SK-N-SH treated with all-trans-retinoic acid at 6 μM for 48 hours (cell line): ENCODE results near the gene CYP27B1.

Source experiments
- ATAC-seq: fragments of 200-7000 bp; cut with Tn5 transposase; 3 replicates; pipeline ENCODE4 v1.9.1; 2020; ENCODE audit warnings: mild to moderate bottlenecking, moderate library complexity
- ARNTL ChIP-seq: fragments of 450-650 bp; formaldehyde crosslinking; IDR thresholded peaks from 2 replicates; pipeline ENCODE4 v1.5.0; 2020; ENCODE audit warnings: low read depth, mild to moderate bottlenecking, moderate library complexity, borderline replicate concordance
- BACH2 ChIP-seq: fragments of 250-450 bp; sonication (Bioruptor Pico); IDR thresholded peaks from 2 replicates; pipeline ENCODE4 v1.9.0; 2021; ENCODE audit warnings: mild to moderate bottlenecking, borderline replicate concordance
- CREB5 ChIP-seq: fragments of 250-450 bp; sonication (Bioruptor Pico); IDR thresholded peaks from 2 replicates; pipeline ENCODE4 v1.5.1; 2020; ENCODE audit warnings: low read depth, mild to moderate bottlenecking, moderate library complexity
- CSDC2 ChIP-seq: fragments of 250-450 bp; sonication (Bioruptor Pico); IDR thresholded peaks from 2 replicates; pipeline ENCODE4 v1.5.0; 2020; ENCODE audit warnings: mild to moderate bottlenecking, moderate library complexity
- GLIS3 ChIP-seq: fragments of 250-450 bp; sonication (Bioruptor Pico); IDR thresholded peaks from 2 replicates; pipeline ENCODE4 v1.5.0; 2020; ENCODE audit warnings: mild to moderate bottlenecking, moderate library complexity
- ISL1 ChIP-seq: fragments of 250-450 bp; sonication (Bioruptor Pico); IDR thresholded peaks from 2 replicates; pipeline ENCODE4 v2.1.2; 2022; ENCODE audit warnings: mild to moderate bottlenecking, moderate library complexity
- OSR1 ChIP-seq: fragments of 250-450 bp; sonication (Bioruptor Pico); IDR thresholded peaks from 2 replicates; pipeline ENCODE4 v1.8.0; 2022; ENCODE audit warnings: moderate library complexity, mild to moderate bottlenecking, inconsistent platforms
- PATZ1 ChIP-seq: fragments of 250-450 bp; sonication (Bioruptor Pico); IDR thresholded peaks from 2 replicates; pipeline ENCODE4 v1.8.0; 2020; ENCODE audit warnings: mild to moderate bottlenecking, moderate library complexity, borderline replicate concordance
- POU6F1 ChIP-seq: fragments of 250-450 bp; sonication (Bioruptor Pico); IDR thresholded peaks from 2 replicates; pipeline ENCODE4 v1.8.0; 2021; ENCODE audit warnings: low read depth, mild to moderate bottlenecking, moderate library complexity, borderline replicate concordance
- RARB ChIP-seq: fragments of 250-450 bp; sonication (Bioruptor Pico); IDR thresholded peaks from 2 replicates; pipeline ENCODE4 v1.8.0; 2021; ENCODE audit warnings: mild to moderate bottlenecking, moderate library complexity
- SNAI2 ChIP-seq: fragments of 250-450 bp; sonication (Bioruptor Pico); IDR thresholded peaks from 2 replicates; pipeline ENCODE4 v1.5.0; 2020; ENCODE audit warnings: mild to moderate bottlenecking, moderate library complexity
- TCF4 ChIP-seq: fragments of 250-450 bp; sonication (Bioruptor Pico); IDR thresholded peaks from 2 replicates; pipeline ENCODE4 v1.8.0; 2021; ENCODE audit warnings: mild to moderate bottlenecking, moderate library complexity, borderline replicate concordance
- TSHZ2 ChIP-seq: fragments of 250-450 bp; sonication (Bioruptor Pico); IDR thresholded peaks from 2 replicates; pipeline ENCODE4 v1.5.0; 2020; ENCODE audit warnings: mild to moderate bottlenecking, moderate library complexity
- ZC3H10 ChIP-seq: fragments of 250-450 bp; sonication (Bioruptor Pico); IDR thresholded peaks from 2 replicates; pipeline ENCODE4 v1.5.1; 2021; ENCODE audit warnings: mild to moderate bottlenecking, moderate library complexity
- ZNF565 ChIP-seq: fragments of 450-650 bp; formaldehyde crosslinking; conservative IDR thresholded peaks from 2 replicates; pipeline ENCODE4 v1.5.0; 2020; ENCODE audit warnings: low read depth, mild to moderate bottlenecking, moderate library complexity
- ZNF70 ChIP-seq: fragments of 450-650 bp; formaldehyde crosslinking; IDR thresholded peaks from 2 replicates; pipeline ENCODE4 v1.5.0; 2020; ENCODE audit warnings: mild to moderate bottlenecking, moderate library complexity
- ZNF8 ChIP-seq: fragments of 450-650 bp; formaldehyde crosslinking; IDR thresholded peaks from 2 replicates; pipeline ENCODE4 v1.5.0; 2020; ENCODE audit warnings: mild to moderate bottlenecking, moderate library complexity

The CYP27B1 gene

GRCh38 chr12:57781801-57782200 lies 14.9 kb upstream of the CYP27B1 start:
- ATAC-seq = no peak
- TF ChIP-seq ZC3H10 (CRISPR knock-in tag) (no peak), ZNF8 (no peak), GLIS3 (CRISPR knock-in tag) (no peak), POU6F1 (CRISPR knock-in tag) (no peak), RARB (CRISPR knock-in tag) (no peak), ISL1 (CRISPR knock-in tag) (no peak), BACH2 (CRISPR knock-in tag) (no peak), CREB5 (no peak), SNAI2 (CRISPR knock-in tag) (no peak), OSR1 (CRISPR knock-in tag) (no peak), TSHZ2 (CRISPR knock-in tag) (no peak), ZNF565 (CRISPR knock-in tag) (no peak), PATZ1 (CRISPR knock-in tag) (no peak), ARNTL (no peak)

- no peak for TF ChIP-seq TCF4 (CRISPR knock-in tag)
- no peak for TF ChIP-seq TSHZ2 (CRISPR knock-in tag)
- no peak for TF ChIP-seq ARNTL
- TF ChIP-seq POU6F1 (CRISPR knock-in tag) = no peak
- TF ChIP-seq, all 23 proteins: peak for 0
- ATAC-seq = no peak
These were observed 14.4 kb upstream of the CYP27B1 start for GRCh38 chr12:57781244-57781643.

GRCh38 chr12:57780284-57780897 lies 13.5 kb upstream of the CYP27B1 start:
- ATAC-seq = no peak
- no peak for TF ChIP-seq ARNTL
- no peak for TF ChIP-seq PATZ1 (CRISPR knock-in tag)
- no peak for TF ChIP-seq ZC3H10 (CRISPR knock-in tag)
- TF ChIP-seq BACH2 (CRISPR knock-in tag) = no peak
- TF ChIP-seq CREB5 = no peak
- no peak for TF ChIP-seq ZNF565 (CRISPR knock-in tag)
- TF ChIP-seq ZNF70 (CRISPR knock-in tag) = no peak
- no peak for TF ChIP-seq ZNF8
- TF ChIP-seq GLIS3 (CRISPR knock-in tag) = no peak
- no peak for TF ChIP-seq CSDC2 (CRISPR knock-in tag)
